Measurements from ENCODE around the gene ZNF382.

The ZNF382 gene

DNA sequence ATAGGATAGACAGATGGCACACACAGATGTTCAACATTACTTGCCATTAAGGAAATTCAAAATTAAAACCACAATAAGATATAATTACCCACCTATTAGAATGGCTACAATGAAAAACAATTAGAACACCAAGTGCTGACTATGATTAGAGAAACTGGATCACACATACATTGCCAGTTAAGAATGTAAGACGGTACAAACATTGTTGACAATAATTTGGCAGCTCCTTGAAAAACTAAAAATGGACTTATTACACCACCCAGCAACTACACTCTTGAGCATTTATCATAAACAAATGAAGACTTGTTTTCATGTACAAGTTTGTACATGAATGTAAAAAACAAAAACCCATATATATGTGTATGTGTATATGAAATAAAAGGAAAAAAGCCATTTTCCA is 47.8 kb downstream of the ZNF382 start (continued):
- TF ChIP-seq, protein P1, sequence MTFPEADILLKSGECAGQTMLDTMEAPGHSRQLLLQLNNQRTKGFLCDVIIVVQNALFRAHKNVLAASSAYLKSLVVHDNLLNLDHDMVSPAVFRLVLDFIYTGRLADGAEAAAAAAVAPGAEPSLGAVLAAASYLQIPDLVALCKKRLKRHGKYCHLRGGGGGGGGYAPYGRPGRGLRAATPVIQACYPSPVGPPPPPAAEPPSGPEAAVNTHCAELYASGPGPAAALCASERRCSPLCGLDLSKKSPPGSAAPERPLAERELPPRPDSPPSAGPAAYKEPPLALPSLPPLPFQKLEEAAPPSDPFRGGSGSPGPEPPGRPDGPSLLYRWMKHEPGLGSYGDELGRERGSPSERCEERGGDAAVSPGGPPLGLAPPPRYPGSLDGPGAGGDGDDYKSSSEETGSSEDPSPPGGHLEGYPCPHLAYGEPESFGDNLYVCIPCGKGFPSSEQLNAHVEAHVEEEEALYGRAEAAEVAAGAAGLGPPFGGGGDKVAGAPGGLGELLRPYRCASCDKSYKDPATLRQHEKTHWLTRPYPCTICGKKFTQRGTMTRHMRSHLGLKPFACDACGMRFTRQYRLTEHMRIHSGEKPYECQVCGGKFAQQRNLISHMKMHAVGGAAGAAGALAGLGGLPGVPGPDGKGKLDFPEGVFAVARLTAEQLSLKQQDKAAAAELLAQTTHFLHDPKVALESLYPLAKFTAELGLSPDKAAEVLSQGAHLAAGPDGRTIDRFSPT (tag by site-specific recombination; IDR thresholded peaks at IDR 0.05), result no peak

- peaks cover 3% of the 10 kb centered on the region; the same call in 1 of the 2 replicates for H3K4me1 ChIP-seq (ENCODE audit: control insufficient read depth, insufficient read depth, low read length)
- POLR2A ChIA-PET, result interaction anchor here (1.1 to 2.3 kb wide), 5 partner anchors 21 to 287 kb away, joined by 5 to 20 read pairs (median 8); partner anchors contain the start of genes ZFP14, ZNF260, ZNF345 and ZNF567
- H3K36me3 ChIP-seq (ENCODE audit: control insufficient read depth in 2 of 2, insufficient read depth in 1 of 2, low read length in 2 of 2), result peaks cover 32 to 52% of the 10 kb centered on the region in 2 experiments
- peak; percentile 42; the same call in 1 of the 2 replicates for TF ChIP-seq ZNF202 (tag by site-specific recombination; IDR thresholded peaks at IDR 0.05; ENCODE audit: borderline replicate concordance)
- TF ChIP-seq, protein P2, sequence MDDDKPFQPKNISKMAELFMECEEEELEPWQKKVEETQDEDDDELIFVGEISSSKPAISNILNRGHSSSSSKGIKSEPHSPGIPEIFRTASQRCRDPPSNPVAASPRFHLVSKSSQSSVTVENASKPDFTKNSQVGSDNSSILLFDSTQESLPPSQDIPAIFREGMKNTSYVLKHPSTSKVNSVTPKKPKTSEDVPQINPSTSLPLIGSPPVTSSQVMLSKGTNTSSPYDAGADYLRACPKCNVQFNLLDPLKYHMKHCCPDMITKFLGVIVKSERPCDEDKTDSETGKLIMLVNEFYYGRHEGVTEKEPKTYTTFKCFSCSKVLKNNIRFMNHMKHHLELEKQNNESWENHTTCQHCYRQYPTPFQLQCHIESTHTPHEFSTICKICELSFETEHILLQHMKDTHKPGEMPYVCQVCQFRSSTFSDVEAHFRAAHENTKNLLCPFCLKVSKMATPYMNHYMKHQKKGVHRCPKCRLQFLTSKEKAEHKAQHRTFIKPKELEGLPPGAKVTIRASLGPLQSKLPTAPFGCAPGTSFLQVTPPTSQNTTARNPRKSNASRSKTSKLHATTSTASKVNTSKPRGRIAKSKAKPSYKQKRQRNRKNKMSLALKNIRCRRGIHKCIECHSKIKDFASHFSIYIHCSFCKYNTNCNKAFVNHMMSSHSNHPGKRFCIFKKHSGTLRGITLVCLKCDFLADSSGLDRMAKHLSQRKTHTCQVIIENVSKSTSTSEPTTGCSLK (tag by site-specific recombination; IDR thresholded peaks at IDR 0.05), result peak; percentile 76; the same call in 1 of the 2 replicates
- TF ChIP-seq ZNF660 (tag by site-specific recombination; IDR thresholded peaks at IDR 0.05), result no peak
- TF ChIP-seq, protein P3, sequence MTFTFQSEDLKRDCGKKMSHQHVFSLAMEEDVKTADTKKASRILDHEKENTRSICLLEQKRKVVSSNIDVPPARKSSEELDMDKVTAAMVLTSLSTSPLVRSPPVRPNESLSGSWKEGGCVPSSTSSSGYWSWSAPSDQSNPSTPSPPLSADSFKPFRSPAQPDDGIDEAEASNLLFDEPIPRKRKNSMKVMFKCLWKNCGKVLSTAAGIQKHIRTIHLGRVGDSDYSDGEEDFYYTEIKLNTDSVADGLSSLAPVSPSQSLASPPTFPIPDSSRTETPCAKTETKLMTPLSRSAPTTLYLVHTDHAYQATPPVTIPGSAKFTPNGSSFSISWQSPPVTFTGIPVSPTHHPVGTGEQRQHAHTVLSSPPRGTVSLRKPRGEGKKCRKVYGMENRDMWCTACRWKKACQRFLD (tag by site-specific recombination; IDR thresholded peaks at IDR 0.05), result 0 out of 2 replicates have a peak, but pooled peaks have one; percentile 35
- peaks cover 24% of the 10 kb centered on the region for H3K9me3 ChIP-seq (ENCODE audit: control insufficient read depth, insufficient read depth, low read depth, low read length)
- H3K27ac ChIP-seq (ENCODE audit: extremely low read depth, low read depth, low read length), result peak overlapping the region; percentile 79; the same call in 1 of the 2 replicates
- H3K4me3 ChIP-seq (ENCODE audit: low read depth, low read length), result peak overlapping the region; percentile 55
- CTCF ChIA-PET, result interaction anchor here (0.6 to 1.0 kb wide), 2 partner anchors 25 to 199 kb away, joined by 3 read pairs; no protein-coding TSS in a partner anchor
These were observed 60.7 kb downstream of the ZNF382 start for GRCh38 chr19:36665832-36666231.

GRCh38 chr19:36668646-36669045 is 63.5 kb downstream of the ZNF382 start:
- Histone ChIP-seq H3K4me3 (ENCODE audit: low read depth, low read length) (no peak overlapping the region), H3K27ac (ENCODE audit: extremely low read depth, low read depth, low read length) (no peak overlapping the region), H3K36me3 (ENCODE audit: control insufficient read depth in 2 of 2, insufficient read depth in 1 of 2, low read length in 2 of 2) (peaks cover 35 to 42% of the 10 kb centered on the region in 2 experiments), H3K4me1 (ENCODE audit: control insufficient read depth, insufficient read depth, low read length) (peaks cover 3% of the 10 kb centered on the region; the same call in 1 of the 2 replicates), H3K9me3 (ENCODE audit: control insufficient read depth, insufficient read depth, low read depth, low read length) (peaks cover 29% of the 10 kb centered on the region)
- ChIA-PET CTCF (interaction anchor here (0.7 kb wide), 1 partner anchor 710 kb away, joined by 3 read pairs; no protein-coding TSS in a partner anchor), POLR2A (no interaction called here)
- TF ChIP-seq ZFHX2 (tag by site-specific recombination; conservative IDR thresholded peaks at IDR 0.05) (no peak), PBX3 (CRISPR knock-in tag; IDR thresholded peaks at IDR 0.05) (no peak), ZXDB (tag by site-specific recombination; IDR thresholded peaks at IDR 0.05) (no peak), SP7 (tag by site-specific recombination; IDR thresholded peaks at IDR 0.05) (no peak), ZNF707 (tag by site-specific recombination; IDR thresholded peaks at IDR 0.05) (no peak), ZNF350 (tag by site-specific recombination; IDR thresholded peaks at IDR 0.05) (no peak), ZNF140 (tag by site-specific recombination; IDR thresholded peaks at IDR 0.05) (no peak), ZNF747 (tag by site-specific recombination; IDR thresholded peaks at IDR 0.05) (no peak), ZNF174 (tag by site-specific recombination; IDR thresholded peaks at IDR 0.05) (no peak), HOXC10 (CRISPR knock-in tag; IDR thresholded peaks at IDR 0.05) (no peak), PRDM4 (tag by site-specific recombination; IDR thresholded peaks at IDR 0.05) (peak; percentile 68; the same call in 1 of the 2 replicates), ZNF416 (tag by site-specific recombination; IDR thresholded peaks at IDR 0.05) (no peak), ZNF548 (tag by site-specific recombination; IDR thresholded peaks at IDR 0.05) (no peak), SP3 (tag by site-specific recombination; IDR thresholded peaks at IDR 0.05) (no peak), ZNF133 (tag by site-specific recombination; IDR thresholded peaks at IDR 0.05) (peak; percentile 62), ZNF670 (tag by site-specific recombination; IDR thresholded peaks at IDR 0.05; ENCODE audit: low read depth) (no peak), ZNF510 (tag by site-specific recombination; IDR thresholded peaks at IDR 0.05; ENCODE audit: insufficient replicate concordance) (no peak)
- TF ChIP-seq, protein P4, sequence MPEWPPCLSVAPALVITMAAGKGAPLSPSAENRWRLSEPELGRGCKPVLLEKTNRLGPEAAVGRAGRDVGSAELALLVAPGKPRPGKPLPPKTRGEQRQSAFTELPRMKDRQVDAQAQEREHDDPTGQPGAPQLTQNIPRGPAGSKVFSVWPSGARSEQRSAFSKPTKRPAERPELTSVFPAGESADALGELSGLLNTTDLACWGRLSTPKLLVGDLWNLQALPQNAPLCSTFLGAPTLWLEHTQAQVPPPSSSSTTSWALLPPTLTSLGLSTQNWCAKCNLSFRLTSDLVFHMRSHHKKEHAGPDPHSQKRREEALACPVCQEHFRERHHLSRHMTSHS (tag by site-specific recombination; IDR thresholded peaks at IDR 0.05), result no peak

All from HEK293 (cell line).